Esophagus muscularis mucosa (tissue), 3 donors: ENCODE data around the gene LRRC8E.

Experiments
- POLR2A ChIP-seq: fragments of 450-650 bp; IDR thresholded peaks from one replicate; pipeline ENCODE4 v1.6.1; 2017; ENCODE audit warnings: antibody characterized with exemption, moderate library complexity, mild to moderate bottlenecking, low read depth
- TF ChIP-seq, protein P1 (sequence below), 3 experiments: fragments of 200-600 bp in 2 of 3; fragments of 450-650 bp in 1 of 3; sonication (generic) in 2 of 3; IDR thresholded peaks; one replicate each; pipeline ENCODE4 v1.5.1; 2017 to 2019; ENCODE audit warnings: antibody characterized with exemption in 3 of 3, mild to moderate bottlenecking in 2 of 3, moderate library complexity in 1 of 3

- TF ChIP-seq, protein P1, sequence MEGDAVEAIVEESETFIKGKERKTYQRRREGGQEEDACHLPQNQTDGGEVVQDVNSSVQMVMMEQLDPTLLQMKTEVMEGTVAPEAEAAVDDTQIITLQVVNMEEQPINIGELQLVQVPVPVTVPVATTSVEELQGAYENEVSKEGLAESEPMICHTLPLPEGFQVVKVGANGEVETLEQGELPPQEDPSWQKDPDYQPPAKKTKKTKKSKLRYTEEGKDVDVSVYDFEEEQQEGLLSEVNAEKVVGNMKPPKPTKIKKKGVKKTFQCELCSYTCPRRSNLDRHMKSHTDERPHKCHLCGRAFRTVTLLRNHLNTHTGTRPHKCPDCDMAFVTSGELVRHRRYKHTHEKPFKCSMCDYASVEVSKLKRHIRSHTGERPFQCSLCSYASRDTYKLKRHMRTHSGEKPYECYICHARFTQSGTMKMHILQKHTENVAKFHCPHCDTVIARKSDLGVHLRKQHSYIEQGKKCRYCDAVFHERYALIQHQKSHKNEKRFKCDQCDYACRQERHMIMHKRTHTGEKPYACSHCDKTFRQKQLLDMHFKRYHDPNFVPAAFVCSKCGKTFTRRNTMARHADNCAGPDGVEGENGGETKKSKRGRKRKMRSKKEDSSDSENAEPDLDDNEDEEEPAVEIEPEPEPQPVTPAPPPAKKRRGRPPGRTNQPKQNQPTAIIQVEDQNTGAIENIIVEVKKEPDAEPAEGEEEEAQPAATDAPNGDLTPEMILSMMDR (IDR thresholded peaks at IDR 0.05), result no peak
- no peak for TF ChIP-seq POLR2A
These were observed 52.5 kb downstream of the LRRC8E start for GRCh38 chr19:7940841-7941240.
